Colonic mucosa (tissue), 4 donors: ENCODE results near the gene HES5. TPM values are rescaled to one million over a fixed set of nuclear protein-coding genes. Genes with fewer than 3 reads are reported as not detected.

Experiments used
- DNase-seq: peaks from one replicate; pipeline ENCODE4 v3.0.0-alpha.2; 2020
- H3K27ac ChIP-seq: fragments of 200-600 bp; one replicate; pipeline ENCODE4 v1.8.0; 2021
- H3K27me3 ChIP-seq: fragments of 200-600 bp; one replicate; pipeline ENCODE4 v1.8.0; 2021
- H3K36me3 ChIP-seq: fragments of 200-600 bp; one replicate; pipeline ENCODE4 v1.8.0; 2021
- H3K4me1 ChIP-seq: fragments of 200-600 bp; one replicate; pipeline ENCODE4 v1.8.0; 2021; ENCODE audit warnings: mild to moderate bottlenecking
- H3K4me3 ChIP-seq: fragments of 200-600 bp; one replicate; pipeline ENCODE4 v1.8.0; 2021
- H3K9ac ChIP-seq, 2 donors: one replicate each; pipeline ENCODE4 v1.7.0; 2013; ENCODE audit warnings: control low read depth in 2 of 2, low read depth in 2 of 2, low read length in 2 of 2
- H3K9me3 ChIP-seq: fragments of 200-600 bp; one replicate; pipeline ENCODE4 v1.8.0; 2021
- intact Hi-C: fragments of 100-400 bp; cut with DNase I; formaldehyde crosslinking; loops from one replicate; pipeline ENCODE4 v1.14.1; 2022
- total RNA-seq, 2 donors: library from RNA; stranded (reverse); fragmentation: NEBNext Ultra II Directional in 1 of 2; extraction: Animal tissue kit (Norgen Biotek cat#: 25700) in 1 of 2; gene quantifications; one replicate each; pipeline ENCODE4 v1.2.1, GENCODE V29; 2021
- TF ChIP-seq, protein P1 (sequence below): fragments of 200-600 bp; IDR thresholded peaks from one replicate; pipeline ENCODE4 v1.8.0; 2022; ENCODE audit warnings: antibody characterized with exemption, mild to moderate bottlenecking
- donor health status: healthy.
- donor health status: DM: no; HTN: no; CAD: no.
- donor health status: DM: no; HTN: no; CAD: no.

The HES5 gene
- total RNA-seq, 2 donors from 2014 or later, result 2.5 to 4.2 TPM

DNA sequence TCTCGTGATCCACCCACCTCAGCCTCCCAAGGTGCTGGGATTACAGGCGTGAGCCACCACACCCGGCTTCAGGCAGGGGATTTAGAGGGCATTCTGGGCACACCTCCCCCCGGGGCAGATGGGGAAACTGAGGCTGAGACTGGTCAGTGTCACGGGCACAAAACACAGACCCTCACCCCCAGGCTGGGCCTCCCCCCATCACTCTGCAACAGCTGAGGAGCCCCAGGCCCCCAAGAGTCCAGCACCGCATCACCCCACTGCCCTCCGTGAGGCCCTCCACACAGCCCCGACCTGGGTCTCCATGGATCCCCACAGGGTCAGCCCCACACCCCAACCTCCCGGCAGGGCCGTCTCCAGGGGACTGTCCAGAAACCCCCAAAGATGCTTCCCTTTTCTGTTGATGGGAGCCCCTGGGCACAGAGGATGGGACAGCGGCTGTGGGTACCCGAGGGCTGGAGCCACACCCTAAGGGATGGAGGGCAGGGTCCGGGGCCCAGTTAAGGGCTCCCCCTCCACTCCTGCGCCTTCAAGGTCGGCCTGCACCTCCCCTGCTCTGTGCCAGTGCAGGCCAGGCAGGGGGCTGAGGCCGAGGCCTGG lies 37.1 kb upstream of the HES5 start:
- Histone ChIP-seq H3K9ac (no peak overlapping the region), H3K27ac (no peak overlapping the region), H3K4me1 (peaks cover 3% of the 10 kb centered on the region), H3K4me3 (no peak overlapping the region), H3K27me3 (no peaks in the 10 kb centered on the region), H3K36me3 (no peaks in the 10 kb centered on the region), H3K9me3 (no peaks in the 10 kb centered on the region)
- TF ChIP-seq, protein P1, sequence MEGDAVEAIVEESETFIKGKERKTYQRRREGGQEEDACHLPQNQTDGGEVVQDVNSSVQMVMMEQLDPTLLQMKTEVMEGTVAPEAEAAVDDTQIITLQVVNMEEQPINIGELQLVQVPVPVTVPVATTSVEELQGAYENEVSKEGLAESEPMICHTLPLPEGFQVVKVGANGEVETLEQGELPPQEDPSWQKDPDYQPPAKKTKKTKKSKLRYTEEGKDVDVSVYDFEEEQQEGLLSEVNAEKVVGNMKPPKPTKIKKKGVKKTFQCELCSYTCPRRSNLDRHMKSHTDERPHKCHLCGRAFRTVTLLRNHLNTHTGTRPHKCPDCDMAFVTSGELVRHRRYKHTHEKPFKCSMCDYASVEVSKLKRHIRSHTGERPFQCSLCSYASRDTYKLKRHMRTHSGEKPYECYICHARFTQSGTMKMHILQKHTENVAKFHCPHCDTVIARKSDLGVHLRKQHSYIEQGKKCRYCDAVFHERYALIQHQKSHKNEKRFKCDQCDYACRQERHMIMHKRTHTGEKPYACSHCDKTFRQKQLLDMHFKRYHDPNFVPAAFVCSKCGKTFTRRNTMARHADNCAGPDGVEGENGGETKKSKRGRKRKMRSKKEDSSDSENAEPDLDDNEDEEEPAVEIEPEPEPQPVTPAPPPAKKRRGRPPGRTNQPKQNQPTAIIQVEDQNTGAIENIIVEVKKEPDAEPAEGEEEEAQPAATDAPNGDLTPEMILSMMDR, result no peak
- intact Hi-C loops, result no loop called here
- no peak for DNase-seq

DNA sequence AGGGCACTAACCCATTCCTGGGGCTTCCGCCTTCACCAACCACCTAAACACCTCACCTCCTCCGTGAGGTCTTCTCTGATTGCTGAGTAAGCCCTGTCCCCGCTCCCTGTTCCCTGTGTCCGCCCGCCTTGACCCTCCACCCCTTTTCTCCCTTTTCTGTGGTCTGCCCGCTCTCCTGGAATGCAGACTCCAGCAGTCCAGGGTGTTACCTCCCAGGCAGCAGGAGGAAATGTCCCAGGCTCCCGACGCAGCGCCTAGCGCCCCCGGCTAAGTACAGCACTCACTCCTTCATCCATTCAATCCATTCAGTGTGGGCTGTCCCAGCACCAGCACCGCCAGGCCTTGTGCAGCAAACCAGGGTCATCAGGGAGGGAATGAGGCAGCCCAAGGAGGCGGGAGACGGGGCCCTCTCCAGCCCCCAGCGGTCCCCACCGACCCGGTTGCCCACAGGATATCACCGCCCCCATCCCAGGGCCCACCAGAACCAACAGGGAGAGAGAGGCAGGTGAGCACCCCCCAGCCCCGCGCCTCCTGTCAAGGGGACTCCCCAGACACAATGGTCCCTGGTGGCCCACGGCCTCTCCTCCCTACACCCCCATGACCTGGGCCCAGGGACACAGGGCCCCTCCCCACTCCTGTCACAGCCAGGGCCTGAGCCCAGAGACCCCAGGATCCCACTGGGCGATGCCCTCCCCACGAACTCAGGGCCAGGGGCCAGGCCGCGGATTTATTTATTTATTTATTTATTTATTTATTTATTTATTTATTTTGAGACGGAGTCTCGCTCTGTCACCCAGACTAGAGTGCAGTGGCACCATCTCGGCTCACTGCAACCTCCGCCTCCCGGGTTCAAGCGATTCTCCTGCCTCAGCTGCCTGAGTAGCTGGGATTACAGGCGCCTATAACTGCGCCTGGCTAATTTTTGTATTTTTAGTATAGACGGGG lies 36.3 kb upstream of the HES5 start:
- intact Hi-C loops, result no loop called here
- Histone ChIP-seq H3K4me1 (peaks cover 3% of the 10 kb centered on the region), H3K9ac (peak overlapping the region in 1 of 2 donors; percentile 4), H3K27me3 (no peaks in the 10 kb centered on the region), H3K27ac (no peak overlapping the region), H3K36me3 (no peaks in the 10 kb centered on the region), H3K9me3 (no peaks in the 10 kb centered on the region), H3K4me3 (no peak overlapping the region)
- TF ChIP-seq, protein P1, result no peak
- no peak for DNase-seq

DNA sequence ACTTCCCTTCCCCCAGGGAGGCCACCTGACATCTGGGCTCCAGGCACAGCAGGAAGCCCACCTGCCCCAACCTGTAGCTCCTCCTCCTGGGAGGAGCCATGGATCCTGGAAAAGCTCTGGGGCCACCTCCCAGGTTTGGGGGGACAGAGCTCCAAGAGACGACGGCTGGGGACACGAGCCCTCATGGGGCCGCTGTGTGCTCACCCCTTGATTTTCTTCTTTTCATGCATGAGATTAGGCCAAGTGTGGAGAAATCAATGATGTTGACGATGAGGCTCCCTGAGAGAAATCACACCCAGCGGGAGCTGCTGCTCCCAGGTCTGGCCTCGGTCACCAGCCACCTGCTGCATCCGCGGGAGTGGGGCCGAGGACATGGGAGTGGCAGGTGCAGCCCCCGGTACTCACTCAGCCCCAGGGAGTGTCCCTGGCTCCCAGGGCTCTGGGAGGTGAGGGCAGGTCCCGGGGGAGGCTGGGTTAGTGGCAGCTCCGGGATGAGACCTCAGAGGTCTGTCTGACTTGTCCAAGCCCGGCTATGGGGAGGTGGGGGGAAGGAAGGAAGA lies 34.8 kb upstream of the HES5 start:
- Histone ChIP-seq H3K27ac (no peak overlapping the region), H3K4me1 (peaks cover 3% of the 10 kb centered on the region), H3K9me3 (no peaks in the 10 kb centered on the region), H3K9ac (peak overlapping the region in 1 of 2 donors; percentile 71), H3K27me3 (no peaks in the 10 kb centered on the region), H3K36me3 (no peaks in the 10 kb centered on the region), H3K4me3 (no peak overlapping the region)
- intact Hi-C loops, result no loop called here
- no peak for DNase-seq
- TF ChIP-seq, protein P1, result no peak

DNA sequence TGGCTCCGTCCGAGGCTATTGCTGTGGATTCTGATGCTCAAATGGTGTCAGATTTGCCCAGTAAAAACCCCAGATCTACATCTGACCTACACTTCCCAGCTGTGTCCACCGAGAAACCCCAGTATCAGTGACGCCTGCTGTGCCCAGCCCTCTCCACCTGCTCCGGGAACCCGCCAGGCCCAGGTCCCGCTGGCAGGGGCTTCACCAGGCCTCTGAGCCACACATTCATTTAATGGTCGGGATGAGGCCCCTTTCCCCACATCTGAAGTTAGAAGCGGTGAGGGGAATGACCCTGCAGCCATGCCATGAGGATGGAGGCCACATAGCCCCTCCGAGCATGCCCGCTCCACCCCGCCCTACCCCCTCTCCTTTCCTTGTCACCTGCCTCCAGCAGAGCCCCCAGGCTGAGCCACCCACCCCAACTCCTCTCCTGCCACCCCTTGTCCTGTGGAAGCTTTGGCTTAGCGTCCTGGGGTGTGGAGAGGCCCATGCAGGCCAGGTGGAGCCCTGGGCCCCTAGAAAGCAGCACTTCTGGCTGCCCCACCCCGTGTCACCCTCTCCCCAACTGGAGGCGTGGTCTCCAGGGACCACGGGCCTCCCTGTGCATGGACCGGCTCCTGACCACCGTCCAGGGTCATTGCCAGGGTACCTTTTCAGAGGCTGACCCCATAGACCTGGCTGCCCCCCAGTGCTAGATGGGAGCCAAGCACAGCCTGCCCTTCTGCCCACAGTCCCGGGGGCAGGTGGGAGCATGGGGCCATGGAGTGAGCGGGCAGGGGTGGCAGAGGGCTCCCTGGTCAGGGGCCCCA lies 34.1 kb upstream of the HES5 start:
- Histone ChIP-seq H3K27me3 (no peaks in the 10 kb centered on the region), H3K27ac (no peak overlapping the region), H3K36me3 (peaks cover 5% of the 10 kb centered on the region), H3K4me3 (no peak overlapping the region), H3K9ac (peak overlapping the region in 1 of 2 donors; percentile 71), H3K9me3 (no peaks in the 10 kb centered on the region), H3K4me1 (peaks cover 3% of the 10 kb centered on the region)
- no peak for DNase-seq
- intact Hi-C loops, result no loop called here
- TF ChIP-seq, protein P1, result no peak

DNA sequence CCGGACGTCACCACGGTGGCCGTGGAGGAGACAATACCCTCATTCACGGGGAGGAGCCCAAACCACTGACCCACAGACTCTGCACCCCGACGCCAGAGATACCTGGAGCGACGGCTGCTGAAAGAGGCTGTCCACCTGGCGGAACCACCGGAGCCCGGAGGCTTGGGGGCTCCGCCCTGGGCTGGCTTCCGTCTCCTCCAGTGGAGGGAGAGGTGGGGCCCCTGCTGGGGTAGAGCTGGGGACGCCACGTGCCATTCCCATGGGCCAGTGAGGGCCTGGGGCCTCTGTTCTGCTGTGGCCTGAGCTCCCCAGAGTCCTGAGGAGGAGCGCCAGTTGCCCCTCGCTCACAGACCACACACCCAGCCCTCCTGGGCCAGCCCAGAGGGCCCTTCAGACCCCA lies 33.1 kb upstream of the HES5 start:
- no peak for DNase-seq
- H3K9ac ChIP-seq, result no peak overlapping the region
- H3K4me1 ChIP-seq, result peaks cover 3% of the 10 kb centered on the region
- intact Hi-C loops, result no loop called here
- H3K27ac ChIP-seq, result no peak overlapping the region
- no peaks in the 10 kb centered on the region for H3K9me3 ChIP-seq
- peaks cover 15% of the 10 kb centered on the region for H3K36me3 ChIP-seq
- H3K4me3 ChIP-seq, result no peak overlapping the region
- TF ChIP-seq, protein P1, result no peak
- no peaks in the 10 kb centered on the region for H3K27me3 ChIP-seq
